Stimulated activated naive CD4-positive, alpha-beta T cell (primary cell): ENCODE data around the gene NCOA7.
"Not testable (repeated sequence)": the region's sequence is repeated elsewhere in the genome, so short reads cannot be mapped to it uniquely, and the experiment has no call there.

ENCODE experiments used
- DNase-seq, 6 experiments: peaks; one replicate each; lab custom pipeline; 2025; lab: John Stamatoyannopoulos, UW

NCOA7 gene

GRCh38 chr6:125945378-125946141 lies 154.8 kb downstream of the NCOA7 start:
- no peak for DNase-seq

- DNase-seq: no peak
Measured at GRCh38 chr6:125947615-125948014, 156.9 kb downstream of the NCOA7 start.

GRCh38 chr6:125948455-125948854 lies 157.7 kb downstream of the NCOA7 start:
- DNase-seq: no peak

- DNase-seq: no peak
Measured at GRCh38 chr6:125949069-125949468, 158.3 kb downstream of the NCOA7 start.

- DNase-seq: no peak
Measured at GRCh38 chr6:125950293-125950692, 159.5 kb downstream of the NCOA7 start.

- not testable (repeated sequence) for DNase-seq
Measured at GRCh38 chr6:125950716-125951115, 160.0 kb downstream of the NCOA7 start.

- no peak for DNase-seq
Measured at GRCh38 chr6:125951323-125951722, 160.6 kb downstream of the NCOA7 start.

- DNase-seq: no peak
Measured at GRCh38 chr6:125952764-125953501, 162.2 kb downstream of the NCOA7 start.

- no peak for DNase-seq
Measured at GRCh38 chr6:125953502-125953875, 162.7 kb downstream of the NCOA7 start.

- DNase-seq: no peak
Measured at GRCh38 chr6:125954735-125955339, 164.1 kb downstream of the NCOA7 start.

- DNase-seq: peak in 1 of 6 experiments; percentile 44
Measured at GRCh38 chr6:125955973-125956372, 165.2 kb downstream of the NCOA7 start.

- DNase-seq: peak; percentile 94 to 97 (median 95)
Measured at GRCh38 chr6:125956506-125957390, 166.0 kb downstream of the NCOA7 start, which contains the start of gene HINT3. Gene HINT3 (plus strand): TSS chr6:125956770. CDS start chr6:125956978, 208 bp downstream.

GRCh38 chr6:125957391-125957693 lies 166.6 kb downstream of the NCOA7 start:
- DNase-seq: no peak

GRCh38 chr6:125957845-125958244 lies 167.1 kb downstream of the NCOA7 start:
- no peak for DNase-seq

- DNase-seq: no peak
Measured at GRCh38 chr6:125959041-125959440, 168.3 kb downstream of the NCOA7 start.

- DNase-seq: no peak
Measured at GRCh38 chr6:125961117-125961516, 170.4 kb downstream of the NCOA7 start.

GRCh38 chr6:125962900-125963497 lies 172.2 kb downstream of the NCOA7 start:
- no peak for DNase-seq

GRCh38 chr6:125963817-125964216 lies 173.1 kb downstream of the NCOA7 start:
- DNase-seq: no peak

- no peak for DNase-seq
Measured at GRCh38 chr6:125966569-125966968, 175.8 kb downstream of the NCOA7 start.

- DNase-seq: no peak
Measured at GRCh38 chr6:125968493-125968892, 177.7 kb downstream of the NCOA7 start.

GRCh38 chr6:125970760-125971159 lies 180.0 kb downstream of the NCOA7 start:
- no peak for DNase-seq

GRCh38 chr6:125972478-125972877 lies 181.7 kb downstream of the NCOA7 start:
- not testable (repeated sequence) for DNase-seq
